Esophagus muscularis mucosa (tissue), 3 donors: ENCODE data around the gene ZNF428.

Experiments used
- CTCF ChIP-seq, 3 experiments: fragments of 200-600 bp in 2 of 3; fragments of 450-650 bp in 1 of 3; sonication (generic) in 2 of 3; IDR thresholded peaks; one replicate each; pipeline ENCODE4 v1.5.1; 2017 to 2019; ENCODE audit warnings: antibody characterized with exemption in 3 of 3, mild to moderate bottlenecking in 2 of 3, moderate library complexity in 1 of 3
- EP300 ChIP-seq: sonication (generic); formaldehyde crosslinking; IDR thresholded peaks from one replicate; pipeline ENCODE4 v1.6.1; 2017; ENCODE audit warnings: antibody characterized with exemption

GRCh38 chr19:43639519-43640423, 20.3 kb upstream of the ZNF428 start, which contains the start of gene CADM4:
- TF ChIP-seq EP300 (no peak), CTCF (IDR thresholded peaks at IDR 0.05) (no peak)
